CD8-positive, alpha-beta memory T cell (primary cell): ENCODE data around the gene RAD51AP1. TPM values are rescaled to one million over a fixed set of nuclear protein-coding genes. Genes with fewer than 3 reads are reported as not detected.
A peak's percentile ranks its signal among the peaks of the same experiment; 100 is the strongest.

ENCODE experiments used
- CTCF ChIA-PET: fragments of 350-600 bp; sonication (Branson Sonifier 250); formaldehyde crosslinking; loops from one replicate; lab custom pipeline; 2021; ENCODE audit warnings: antibody characterized with exemption; lab: Charles Lee
- POLR2A ChIA-PET: fragments of 350-600 bp; sonication (Branson Sonifier 250); formaldehyde crosslinking; loops from one replicate; lab custom pipeline; 2021; ENCODE audit warnings: antibody characterized with exemption; lab: Charles Lee
- DNase-seq, 5 donors: peaks; one replicate each; pipeline versions ENCODE4 v3.0.0 to v3.0.0-alpha.2; 2020 to 2022; ENCODE audit warnings: mixed read lengths in 1 of 5
- H3K27ac ChIP-seq: one replicate; pipeline ENCODE4 v1.7.0; 2013; ENCODE audit warnings: low read depth, mild to moderate bottlenecking, low read length, moderate library complexity
- H3K27me3 ChIP-seq: 2 replicates; pipeline ENCODE4 v1.7.0; 2013; ENCODE audit warnings: low read length, mild to moderate bottlenecking; ENCODE audit not compliant: insufficient read depth, poor library complexity, severe bottlenecking
- H3K36me3 ChIP-seq: 2 replicates; pipeline ENCODE4 v1.7.0; 2013; ENCODE audit warnings: mild to moderate bottlenecking, low read length, moderate library complexity; ENCODE audit not compliant: insufficient read depth
- H3K4me1 ChIP-seq: 2 replicates; pipeline ENCODE4 v1.7.0; 2013; ENCODE audit warnings: mild to moderate bottlenecking, low read length, moderate library complexity; ENCODE audit not compliant: insufficient read depth
- H3K4me3 ChIP-seq: 2 replicates; pipeline ENCODE4 v1.7.0; 2013; ENCODE audit warnings: mild to moderate bottlenecking, low read length
- H3K9me3 ChIP-seq: 2 replicates; pipeline ENCODE4 v1.7.0; 2013; ENCODE audit warnings: mild to moderate bottlenecking, low read length
- H3K27ac Mint-ChIP-seq, 8 donors: one replicate each; pipeline ENCODE4 v1.8.0; 2020 to 2021; ENCODE audit warnings: mixed read lengths in 8 of 8, mild to moderate bottlenecking in 6 of 8, inconsistent platforms in 3 of 8, moderate library complexity in 3 of 8
- H3K27me3 Mint-ChIP-seq, 2 donors: one replicate each; pipeline ENCODE4 v1.8.0; 2020 to 2021; ENCODE audit warnings: mixed read lengths in 2 of 2, mild to moderate bottlenecking in 1 of 2, moderate library complexity in 1 of 2
- H3K36me3 Mint-ChIP-seq, 3 donors: one replicate each; pipeline ENCODE4 v1.8.0; 2020 to 2021; ENCODE audit warnings: mixed read lengths in 3 of 3, inconsistent platforms in 1 of 3, mild to moderate bottlenecking in 1 of 3
- H3K4me1 Mint-ChIP-seq, 3 donors: one replicate each; pipeline ENCODE4 v1.8.0; 2020 to 2021; ENCODE audit warnings: mixed read lengths in 3 of 3, inconsistent platforms in 1 of 3, mild to moderate bottlenecking in 1 of 3
- H3K4me3 Mint-ChIP-seq, 7 donors: one replicate each; pipeline ENCODE4 v1.8.0; 2020 to 2021; ENCODE audit warnings: mixed read lengths in 7 of 7, mild to moderate bottlenecking in 6 of 7, moderate library complexity in 4 of 7, inconsistent platforms in 2 of 7
- H3K9me3 Mint-ChIP-seq, 5 donors: one replicate each; pipeline ENCODE4 v1.8.0; 2020 to 2022; ENCODE audit warnings: mixed read lengths in 5 of 5, mild to moderate bottlenecking in 3 of 5, moderate library complexity in 2 of 5, inconsistent platforms in 1 of 5
- polyA plus RNA-seq: library from polyadenylated mRNA; unstranded; fragments of 300-500 nt; fragmentation: Illumina TruSeq; gene quantifications from one replicate; pipeline ENCODE4 v1.2.3, GENCODE V29; 2021
- total RNA-seq, 2 experiments: library from RNA; stranded (reverse); gene quantifications; one replicate each; pipeline ENCODE4 v1.2.3, GENCODE V29; 2021

The RAD51AP1 gene
- total and polyA plus RNA-seq, 3 experiments from 2014 or later: 1.6 to 29.5 (median 28.4) TPM

- H3K36me3 ChIP-seq: no peaks in the 10 kb centered on the region
- peaks cover 0 to 21% (median 5%) of the 10 kb centered on the region in 3 donors for H3K36me3 Mint-ChIP-seq
- H3K27ac Mint-ChIP-seq: peak overlapping the region; percentile 0 to 96 (median 94)
- no peaks in the 10 kb centered on the region for H3K9me3 ChIP-seq
- peak overlapping the region; percentile 92 to 100 (median 99) for H3K4me3 Mint-ChIP-seq
- peaks cover 5 to 18% of the 10 kb centered on the region in 2 donors for H3K27me3 Mint-ChIP-seq
- no peaks in the 10 kb centered on the region for H3K9me3 Mint-ChIP-seq
- H3K27me3 ChIP-seq: peaks cover 4% of the 10 kb centered on the region
- H3K27ac ChIP-seq: peak overlapping the region; percentile 58
- ChIA-PET CTCF (interaction anchor here (0.7 to 1.9 kb wide), 12 partner anchors 8 to 250 kb away, joined by 3 to 11 read pairs (median 4); partner anchors contain the start of genes AKAP3, NDUFA9 and RAD51AP1), POLR2A (interaction anchor here (2.0 kb wide), 1 partner anchor 45 kb away, joined by 5 read pairs; the partner anchor contains the start of genes AKAP3 and NDUFA9)
- H3K4me3 ChIP-seq: peak overlapping the region; percentile 99
- peaks cover 9% of the 10 kb centered on the region for H3K4me1 ChIP-seq
- DNase-seq: peak; percentile 60 to 81 (median 68)
- H3K4me1 Mint-ChIP-seq: peaks cover 29 to 47% (median 45%) of the 10 kb centered on the region in 3 donors
Observed at GRCh38 chr12:4604684-4605193, 66.0 kb downstream of the RAD51AP1 start.

GRCh38 chr12:4607056-4607455, 68.4 kb downstream of the RAD51AP1 start:
- ChIA-PET CTCF (no interaction called here), POLR2A (no interaction called here)
- H3K27ac ChIP-seq: no peak overlapping the region
- H3K9me3 ChIP-seq: no peaks in the 10 kb centered on the region
- no peak overlapping the region for H3K4me3 ChIP-seq
- peaks cover 9% of the 10 kb centered on the region for H3K4me1 ChIP-seq
- peak overlapping the region in 2 of 8 donors; percentile 31 to 39 for H3K27ac Mint-ChIP-seq
- H3K27me3 Mint-ChIP-seq: peaks cover 5 to 17% of the 10 kb centered on the region in 2 donors
- peak overlapping the region in 3 of 7 donors; percentile 42 to 81 (median 59) for H3K4me3 Mint-ChIP-seq
- H3K36me3 ChIP-seq: peaks cover 6% of the 10 kb centered on the region
- no peak for DNase-seq
- peaks cover 0 to 43% (median 9%) of the 10 kb centered on the region in 3 donors for H3K36me3 Mint-ChIP-seq
- H3K27me3 ChIP-seq: no peaks in the 10 kb centered on the region
- H3K9me3 Mint-ChIP-seq: no peaks in the 10 kb centered on the region
- H3K4me1 Mint-ChIP-seq: peaks cover 29 to 47% (median 45%) of the 10 kb centered on the region in 3 donors

- CTCF ChIA-PET: no interaction called here
- H3K4me1 Mint-ChIP-seq: peaks cover 29 to 47% (median 45%) of the 10 kb centered on the region in 3 donors
Observed at GRCh38 chr12:4609071-4609470, 70.4 kb downstream of the RAD51AP1 start.

More at GRCh38 chr12:4609071-4609470, 70.4 kb downstream of the RAD51AP1 start:
- no peaks in the 10 kb centered on the region for H3K9me3 ChIP-seq
- no peak overlapping the region for H3K4me3 ChIP-seq
- H3K9me3 Mint-ChIP-seq: no peaks in the 10 kb centered on the region
- no peaks in the 10 kb centered on the region for H3K27me3 Mint-ChIP-seq
- H3K4me1 ChIP-seq: peaks cover 9% of the 10 kb centered on the region
- H3K27ac ChIP-seq: no peak overlapping the region
- H3K36me3 ChIP-seq: peaks cover 6% of the 10 kb centered on the region
- H3K36me3 Mint-ChIP-seq: peaks cover 0 to 60% (median 17%) of the 10 kb centered on the region in 3 donors
- DNase-seq: no peak
- no peaks in the 10 kb centered on the region for H3K27me3 ChIP-seq
- POLR2A ChIA-PET: no interaction called here
- H3K27ac Mint-ChIP-seq: peak overlapping the region in 1 of 8 donors; percentile 32
- peak overlapping the region in 1 of 7 donors; percentile 31 for H3K4me3 Mint-ChIP-seq

Other genes with a start within 250 kb of the RAD51AP1 start
- 10 to 100 TPM; 22.8 to 29.6 TPM for gene TIGAR, start 217.7 kb upstream of the RAD51AP1 start, total RNA-seq
- gene TIGAR, start 217.7 kb upstream of the RAD51AP1 start, polyA plus RNA-seq: 4.2 TPM
- not detected for gene FGF23, start 159.2 kb upstream of the RAD51AP1 start, total RNA-seq
- gene FGF23, start 159.2 kb upstream of the RAD51AP1 start, polyA plus RNA-seq: not detected
- gene FGF6, start 93.1 kb upstream of the RAD51AP1 start, total RNA-seq: not detected
- gene FGF6, start 93.1 kb upstream of the RAD51AP1 start, polyA plus RNA-seq: not detected
- gene DYRK4, start 23.3 kb downstream of the RAD51AP1 start, total RNA-seq: 10 to 100 TPM; 29.5 to 29.6 TPM
- gene DYRK4, start 23.3 kb downstream of the RAD51AP1 start, polyA plus RNA-seq: 42.5 TPM
- 1 to 10 TPM; 2.0 to 2.8 TPM for gene AKAP3, start 110.2 kb downstream of the RAD51AP1 start, total RNA-seq
- 1.6 TPM for gene AKAP3, start 110.2 kb downstream of the RAD51AP1 start, polyA plus RNA-seq
- 100 to 1,000 TPM; 143 TPM for gene NDUFA9, start 110.2 kb downstream of the RAD51AP1 start, total RNA-seq
- 135 TPM for gene NDUFA9, start 110.2 kb downstream of the RAD51AP1 start, polyA plus RNA-seq
- gene GALNT8, start 181.5 kb downstream of the RAD51AP1 start, total RNA-seq: under 1 TPM; 0.20 to 0.22 TPM
- 3.2 TPM for gene GALNT8, start 181.5 kb downstream of the RAD51AP1 start, polyA plus RNA-seq